PFSK-1 (cell line): ENCODE measurements around the gene TNPO3.

Experiments
- FOXP2 ChIP-seq: optimal IDR thresholded peaks from 2 replicates; pipeline ENCODE3; 2011; ENCODE audit warnings: borderline replicate concordance, control low read depth, inconsistent platforms; ENCODE audit not compliant: insufficient read depth; ENCODE audit errors: extremely low read length, extremely low read depth
- POLR2AphosphoS5 ChIP-seq: IDR thresholded peaks from 2 replicates; pipeline ENCODE4 v1.6.1; 2012; ENCODE audit warnings: low read depth, mild to moderate bottlenecking, control low read depth, low read length, moderate library complexity
- REST ChIP-seq, 2 experiments: IDR thresholded peaks; 2 replicates each; pipeline versions ENCODE4 v1.6.1 to v1.8.0; 2011 to 2012; ENCODE audit warnings: low read depth in 2 of 2, low read length in 2 of 2, control low read depth in 1 of 2, inconsistent platforms in 1 of 2, mild to moderate bottlenecking in 1 of 2, moderate library complexity in 1 of 2; ENCODE audit not compliant: insufficient read depth in 1 of 2
- SIN3A ChIP-seq: IDR thresholded peaks from 2 replicates; pipeline ENCODE4 v1.6.1; 2012; ENCODE audit warnings: mild to moderate bottlenecking, low read length, moderate library complexity, borderline replicate concordance; ENCODE audit not compliant: insufficient read depth
- TAF1 ChIP-seq: IDR thresholded peaks from 2 replicates; pipeline ENCODE4 v1.6.1; 2012; ENCODE audit warnings: low read length, control low read depth, borderline replicate concordance; ENCODE audit not compliant: insufficient read depth

Gene TNPO3

GRCh38 chr7:129078455-129078854 is 23.5 kb upstream of the TNPO3 start:
- TF ChIP-seq POLR2AphosphoS5 (no peak), TAF1 (no peak), FOXP2 (no peak), REST (IDR thresholded peaks at IDR 0.05; ENCODE audit: insufficient read depth in 1 of 2, low read depth in 2 of 2, low read length in 2 of 2) (no peak), SIN3A (no peak)

- TF ChIP-seq POLR2AphosphoS5 (no peak), FOXP2 (no peak), TAF1 (no peak), SIN3A (no peak), REST (IDR thresholded peaks at IDR 0.05; ENCODE audit: insufficient read depth in 1 of 2, low read depth in 2 of 2, low read length in 2 of 2) (no peak)
Observed at GRCh38 chr7:129076886-129077285, 22.0 kb upstream of the TNPO3 start.

GRCh38 chr7:129074994-129075393 is 20.1 kb upstream of the TNPO3 start:
- TF ChIP-seq REST (IDR thresholded peaks at IDR 0.05; ENCODE audit: insufficient read depth in 1 of 2, low read depth in 2 of 2, low read length in 2 of 2) (no peak), FOXP2 (no peak), TAF1 (no peak), SIN3A (no peak), POLR2AphosphoS5 (no peak)

GRCh38 chr7:129074361-129074871 is 19.5 kb upstream of the TNPO3 start:
- TF ChIP-seq REST (IDR thresholded peaks at IDR 0.05; ENCODE audit: insufficient read depth in 1 of 2, low read depth in 2 of 2, low read length in 2 of 2): no peak
- no peak for TF ChIP-seq POLR2AphosphoS5
- no peak for TF ChIP-seq SIN3A
- TF ChIP-seq FOXP2: no peak
- TF ChIP-seq TAF1: no peak

GRCh38 chr7:129073738-129074137 is 18.8 kb upstream of the TNPO3 start:
- TF ChIP-seq POLR2AphosphoS5 (no peak), REST (IDR thresholded peaks at IDR 0.05; ENCODE audit: insufficient read depth in 1 of 2, low read depth in 2 of 2, low read length in 2 of 2) (no peak), TAF1 (no peak)
